OCI-LY3 (cell line): ENCODE measurements around the gene ARFGAP2.

ENCODE experiments used
- EZH2phosphoT487 ChIP-seq: fragments of 200-600 bp; shearing (Covaris generic); IDR thresholded peaks from 2 replicates; pipeline ENCODE4 v1.6.1; 2018; ENCODE audit warnings: antibody characterized with exemption, mixed run types, low read depth
- TF ChIP-seq, protein P1 (sequence below): fragments of 200-600, 300-600 bp; sonication (generic); IDR thresholded peaks from 2 replicates; pipeline ENCODE4 v1.5.1; 2014; ENCODE audit warnings: antibody characterized with exemption, low read length, low read depth

DNA sequence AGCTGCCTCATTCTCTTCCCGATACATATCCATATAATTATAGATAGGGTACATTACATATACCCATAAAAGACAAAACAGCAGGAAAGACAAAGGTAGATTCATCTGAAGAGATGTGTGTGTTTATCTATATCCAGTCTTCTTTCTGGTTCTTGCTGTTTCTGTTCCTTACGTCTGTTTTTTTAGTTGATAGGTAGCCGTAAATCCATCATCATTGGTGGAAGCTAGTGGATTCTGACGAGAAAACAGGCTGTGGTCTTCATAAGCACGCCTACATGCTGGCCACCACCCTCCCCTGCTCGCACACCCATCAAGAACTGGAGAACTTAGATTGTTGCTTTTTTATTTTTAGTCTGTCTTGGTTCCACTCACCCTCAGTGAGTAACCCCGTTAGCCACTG lies 51.6 kb downstream of the ARFGAP2 start:
- TF ChIP-seq, protein P1, sequence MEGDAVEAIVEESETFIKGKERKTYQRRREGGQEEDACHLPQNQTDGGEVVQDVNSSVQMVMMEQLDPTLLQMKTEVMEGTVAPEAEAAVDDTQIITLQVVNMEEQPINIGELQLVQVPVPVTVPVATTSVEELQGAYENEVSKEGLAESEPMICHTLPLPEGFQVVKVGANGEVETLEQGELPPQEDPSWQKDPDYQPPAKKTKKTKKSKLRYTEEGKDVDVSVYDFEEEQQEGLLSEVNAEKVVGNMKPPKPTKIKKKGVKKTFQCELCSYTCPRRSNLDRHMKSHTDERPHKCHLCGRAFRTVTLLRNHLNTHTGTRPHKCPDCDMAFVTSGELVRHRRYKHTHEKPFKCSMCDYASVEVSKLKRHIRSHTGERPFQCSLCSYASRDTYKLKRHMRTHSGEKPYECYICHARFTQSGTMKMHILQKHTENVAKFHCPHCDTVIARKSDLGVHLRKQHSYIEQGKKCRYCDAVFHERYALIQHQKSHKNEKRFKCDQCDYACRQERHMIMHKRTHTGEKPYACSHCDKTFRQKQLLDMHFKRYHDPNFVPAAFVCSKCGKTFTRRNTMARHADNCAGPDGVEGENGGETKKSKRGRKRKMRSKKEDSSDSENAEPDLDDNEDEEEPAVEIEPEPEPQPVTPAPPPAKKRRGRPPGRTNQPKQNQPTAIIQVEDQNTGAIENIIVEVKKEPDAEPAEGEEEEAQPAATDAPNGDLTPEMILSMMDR, result no peak
- TF ChIP-seq EZH2phosphoT487, result no peak
